Measurements from ENCODE around the gene NFATC1.

The NFATC1 gene

GRCh38 chr18:79457652-79458051 lies 61.9 kb downstream of the NFATC1 start:
- no peak overlapping the region for H3K4me3 ChIP-seq (ENCODE audit: low read length)
- H3K9me2 ChIP-seq (replicated peaks; ENCODE audit: control insufficient read depth, low read length) = no peaks in the 10 kb centered on the region
- no peak overlapping the region for H3K4me2 ChIP-seq (ENCODE audit: low read length)
- no peaks in the 10 kb centered on the region for H4K20me1 ChIP-seq (ENCODE audit: control insufficient read depth, insufficient read depth, low read depth, low read length)
- no peak for TF ChIP-seq CTCF (IDR thresholded peaks at IDR 0.05; ENCODE audit: low read depth, low read length, poor library complexity, severe bottlenecking)
- TF ChIP-seq EZH2phosphoT487 (IDR thresholded peaks at IDR 0.05; ENCODE audit: borderline replicate concordance, low read length) = no peak
- peaks cover 75% of the 10 kb centered on the region for H3K4me1 ChIP-seq (ENCODE audit: control insufficient read depth, low read length)
- H3K27ac ChIP-seq (ENCODE audit: low read depth, low read length) = no peak overlapping the region
- peaks cover 11% of the 10 kb centered on the region for H3F3A ChIP-seq (ENCODE audit: control insufficient read depth, insufficient read depth)
- H3K36me3 ChIP-seq (ENCODE audit: control insufficient read depth, low read length) = peaks cover 73% of the 10 kb centered on the region
- no peaks in the 10 kb centered on the region for H3K27me3 ChIP-seq (ENCODE audit: control insufficient read depth, low read length)
- H3K79me2 ChIP-seq (ENCODE audit: control insufficient read depth, low read length) = peaks cover 33% of the 10 kb centered on the region
- no peaks in the 10 kb centered on the region for H3K9me3 ChIP-seq (ENCODE audit: control insufficient read depth, insufficient read depth, low read length)

GRCh38 chr18:79458131-79458838 lies 62.6 kb downstream of the NFATC1 start:
- Histone ChIP-seq H3K36me3 (ENCODE audit: control insufficient read depth, low read length) (peaks cover 72% of the 10 kb centered on the region), H3K27ac (ENCODE audit: low read depth, low read length) (0 out of 2 replicates have a peak overlapping the region, but pooled peaks have one; percentile 98), H3K4me2 (ENCODE audit: low read length) (no peak overlapping the region), H3F3A (ENCODE audit: control insufficient read depth, insufficient read depth) (peaks cover 11% of the 10 kb centered on the region), H4K20me1 (ENCODE audit: control insufficient read depth, insufficient read depth, low read depth, low read length) (no peaks in the 10 kb centered on the region), H3K79me2 (ENCODE audit: control insufficient read depth, low read length) (peaks cover 39% of the 10 kb centered on the region), H3K27me3 (ENCODE audit: control insufficient read depth, low read length) (no peaks in the 10 kb centered on the region), H3K9me3 (ENCODE audit: control insufficient read depth, insufficient read depth, low read length) (no peaks in the 10 kb centered on the region), H3K4me3 (ENCODE audit: low read length) (no peak overlapping the region), H3K9me2 (replicated peaks; ENCODE audit: control insufficient read depth, low read length) (no peaks in the 10 kb centered on the region), H3K4me1 (ENCODE audit: control insufficient read depth, low read length) (peaks cover 75% of the 10 kb centered on the region)
- no peak for TF ChIP-seq CTCF (IDR thresholded peaks at IDR 0.05; ENCODE audit: low read depth, low read length, poor library complexity, severe bottlenecking)
- no peak for TF ChIP-seq EZH2phosphoT487 (IDR thresholded peaks at IDR 0.05; ENCODE audit: borderline replicate concordance, low read length)

GRCh38 chr18:79458917-79459803 lies 63.4 kb downstream of the NFATC1 start:
- no peaks in the 10 kb centered on the region for H3K27me3 ChIP-seq (ENCODE audit: control insufficient read depth, low read length)
- peaks cover 46% of the 10 kb centered on the region for H3K79me2 ChIP-seq (ENCODE audit: control insufficient read depth, low read length)
- peaks cover 75% of the 10 kb centered on the region for H3K4me1 ChIP-seq (ENCODE audit: control insufficient read depth, low read length)
- peaks cover 72% of the 10 kb centered on the region for H3K36me3 ChIP-seq (ENCODE audit: control insufficient read depth, low read length)
- no peaks in the 10 kb centered on the region for H3K9me2 ChIP-seq (replicated peaks; ENCODE audit: control insufficient read depth, low read length)
- H3K4me3 ChIP-seq (ENCODE audit: low read length) = peak overlapping the region; percentile 56
- H4K20me1 ChIP-seq (ENCODE audit: control insufficient read depth, insufficient read depth, low read depth, low read length) = no peaks in the 10 kb centered on the region
- peaks cover 7% of the 10 kb centered on the region for H3F3A ChIP-seq (ENCODE audit: control insufficient read depth, insufficient read depth)
- peak overlapping the region; percentile 88 for H3K4me2 ChIP-seq (ENCODE audit: low read length)
- no peaks in the 10 kb centered on the region for H3K9me3 ChIP-seq (ENCODE audit: control insufficient read depth, insufficient read depth, low read length)
- peak overlapping the region; percentile 98 for H3K27ac ChIP-seq (ENCODE audit: low read depth, low read length)
- no peak for TF ChIP-seq EZH2phosphoT487 (IDR thresholded peaks at IDR 0.05; ENCODE audit: borderline replicate concordance, low read length)
- TF ChIP-seq CTCF (IDR thresholded peaks at IDR 0.05; ENCODE audit: low read depth, low read length, poor library complexity, severe bottlenecking) = no peak
